HepG2 (cell line): ENCODE results near the gene SYNDIG1. TPM values are rescaled to one million over a fixed set of nuclear protein-coding genes. Genes with fewer than 3 reads are reported as not detected.

Source experiments
- ATAC-seq: fragments of 200-7000 bp; cut with Tn5 transposase; 3 replicates; pipeline ENCODE4 v1.9.1; 2020; ENCODE audit warnings: mild to moderate bottlenecking, moderate library complexity
- BruUV-seq: library from RNA; stranded (reverse); fragments of 400-500 nt; replicated peaks from 2 replicates; lab custom pipeline; 2021; lab: Mats Ljungman, UMichigan
- CTCF ChIA-PET: fragments of 300-600 bp; formaldehyde crosslinking; extraction: SDS; loops from one replicate; lab custom pipeline; 2021; ENCODE audit warnings: low total read pairs, inconsistent platforms, low intra/inter-chr PET ratio; lab: Yijun Ruan, JAX
- POLR2A ChIA-PET: fragments of 350-600 bp; sonication (Branson Sonifier 250); formaldehyde crosslinking; loops from one replicate; lab custom pipeline; 2020; ENCODE audit warnings: antibody characterized with exemption, inconsistent platforms; lab: Yijun Ruan, JAX
- DNase-seq: peaks from one replicate; pipeline ENCODE4 v3.0.0-alpha.2; 2015; ENCODE audit warnings: low spot score
- FAIRE-seq: peaks from 3 replicates; lab custom pipeline; 2011; peaks lifted over from hg19 to GRCh38; lab: Jason Lieb, UNC
- H2AFZ ChIP-seq: one replicate; pipeline ENCODE4 v1.6.1; 2011; ENCODE audit warnings: low read length, inconsistent platforms
- H3K27ac ChIP-seq: fragments of 300-600 bp; 3 replicates; pipeline ENCODE4 v1.8.0; 2011; ENCODE audit warnings: mixed run types, mild to moderate bottlenecking, mixed read lengths, low read length, inconsistent platforms; ENCODE audit not compliant: insufficient read depth; ENCODE audit errors: extremely low read length
- H3K27me3 ChIP-seq, 2 experiments: fragments of 200-600 bp in 1 of 2; 2 replicates in 1 of 2; 3 replicates in 1 of 2; pipeline versions ENCODE4 v1.6.0 to v1.8.0; 2011; ENCODE audit warnings: low read length in 2 of 2, mild to moderate bottlenecking in 2 of 2, moderate library complexity in 2 of 2, inconsistent platforms in 1 of 2; ENCODE audit not compliant: insufficient read depth in 2 of 2, control insufficient read depth in 1 of 2
- H3K36me3 ChIP-seq, 2 experiments: fragments of 200-600 bp in 1 of 2; replicated peaks in 1 of 2; 2 replicates in 1 of 2; 3 replicates in 1 of 2; pipeline versions ENCODE4 v1.5.1 to v1.8.0; 2011; ENCODE audit warnings: low read length in 2 of 2, inconsistent platforms in 1 of 2; ENCODE audit not compliant: insufficient read depth in 2 of 2, control insufficient read depth in 1 of 2
- H3K4me1 ChIP-seq: 2 replicates; pipeline ENCODE4 v1.5.1; 2012; ENCODE audit warnings: low read length, inconsistent platforms; ENCODE audit not compliant: insufficient read depth
- H3K4me2 ChIP-seq: 2 replicates; pipeline ENCODE4 v1.6.0; 2011; ENCODE audit warnings: low read depth, low read length, inconsistent platforms
- H3K4me3 ChIP-seq, 3 experiments: fragments of 200-600 bp in 1 of 3; sonication (generic), shearing (Covaris generic) in 1 of 3; replicated peaks in 1 of 3; 2 replicates each; pipeline ENCODE4 v1.5.1; 2011 to 2016; ENCODE audit warnings: low read length in 3 of 3, inconsistent platforms in 2 of 3, low read depth in 2 of 3, mild to moderate bottlenecking in 2 of 3, control low read depth in 1 of 3, mixed read lengths in 1 of 3; ENCODE audit not compliant: insufficient read depth in 1 of 3
- H3K79me2 ChIP-seq: one replicate; pipeline ENCODE4 v1.6.1; 2011; ENCODE audit warnings: low read length, inconsistent platforms; ENCODE audit not compliant: insufficient read depth
- H3K9ac ChIP-seq: 2 replicates; pipeline ENCODE4 v1.6.0; 2011; ENCODE audit warnings: mild to moderate bottlenecking, low read depth, low read length, inconsistent platforms; ENCODE audit not compliant: insufficient read depth
- H3K9me3 ChIP-seq: 2 replicates; pipeline ENCODE4 v1.5.1; 2012; ENCODE audit warnings: mild to moderate bottlenecking, low read length
- H4K20me1 ChIP-seq: 2 replicates; pipeline ENCODE4 v1.6.0; 2011; ENCODE audit warnings: inconsistent platforms, mild to moderate bottlenecking, low read length, moderate library complexity; ENCODE audit not compliant: insufficient read depth
- FUBP1 ChIP-seq: sonication (generic); formaldehyde crosslinking; IDR thresholded peaks from 2 replicates; pipeline ENCODE4 v1.5.1; 2020; ENCODE audit warnings: missing genetic modification reagents, mild to moderate bottlenecking, borderline replicate concordance
- HNRNPH1 ChIP-seq: fragments of 200-400 bp; formaldehyde crosslinking; optimal IDR thresholded peaks from 2 replicates; pipeline ENCODE3; 2017; ENCODE audit warnings: mild to moderate bottlenecking, low read depth, low read length
- KLF13 ChIP-seq: sonication (generic); formaldehyde crosslinking; IDR thresholded peaks from 2 replicates; pipeline ENCODE4 v1.4.0; 2020; ENCODE audit warnings: mild to moderate bottlenecking, missing genetic modification reagents
- PHF5A ChIP-seq: IDR thresholded peaks from one replicate; pipeline ENCODE4 v1.6.1; 2018; ENCODE audit warnings: low read depth, missing genetic modification reagents; ENCODE audit not compliant: unreplicated experiment
- SMAD3 ChIP-seq: sonication (generic); formaldehyde crosslinking; IDR thresholded peaks from 2 replicates; pipeline ENCODE4 v1.4.0; 2020; ENCODE audit warnings: missing genetic modification reagents
- SNRNP70 ChIP-seq: fragments of 200-400 bp; formaldehyde crosslinking; IDR thresholded peaks from 2 replicates; pipeline ENCODE4 v1.6.1; 2017; ENCODE audit warnings: mild to moderate bottlenecking, low read depth, low read length, moderate library complexity
- SRF ChIP-seq: IDR thresholded peaks from 2 replicates; pipeline ENCODE4 v1.6.1; 2011; ENCODE audit warnings: mild to moderate bottlenecking, low read depth, low read length, moderate library complexity
- SRSF4 ChIP-seq: fragments of 200-400 bp; formaldehyde crosslinking; IDR thresholded peaks from one replicate; pipeline ENCODE4 v1.6.1; 2018; ENCODE audit warnings: mild to moderate bottlenecking, low read depth, low read length, moderate library complexity; ENCODE audit not compliant: poor library complexity, severe bottlenecking
- TFDP2 ChIP-seq: sonication (generic); formaldehyde crosslinking; IDR thresholded peaks from 2 replicates; pipeline ENCODE4 v1.4.0; 2020; ENCODE audit warnings: missing genetic modification reagents
- ZNF451 ChIP-seq: sonication (generic); formaldehyde crosslinking; IDR thresholded peaks from 2 replicates; pipeline ENCODE4 v1.5.0; 2020; ENCODE audit warnings: mild to moderate bottlenecking, missing genetic modification reagents
- ZNF597 ChIP-seq: sonication (generic); formaldehyde crosslinking; IDR thresholded peaks from 2 replicates; pipeline ENCODE4 v1.5.0; 2020; ENCODE audit warnings: missing genetic modification reagents
- WGBS: methylation state at CpG from one replicate; pipeline ENCODE4 v1.1.6; 2017; ENCODE audit warnings: low lambda C conversion rate; 5-methylcytosine and 5-hydroxymethylcytosine counted together
- in situ Hi-C: cut with HindIII; loops from 2 replicates; pipeline ENCODE4 v1.10.0; 2017; ENCODE audit warnings: low pct_unique_long_range_greater_than_20kb; ENCODE audit not compliant: extremely low pct_ligation_motif_present
- intact Hi-C: fragments of 100-400 bp; cut with micrococcal nuclease; formaldehyde crosslinking; loops from one replicate; pipeline ENCODE4 v1.10.0; 2022; ENCODE audit not compliant: unreplicated experiment
- polyA plus RNA-seq, 8 experiments: library from polyadenylated mRNA; depleted of rRNA in 3 of 8; stranded (reverse) in 7 of 8; unstranded in 1 of 8; fragments of >200 nt; fragmentation: Illumina TruSeq in 4 of 8; extraction: Trizol in 4 of 8; gene quantifications; 2 replicates each; pipeline versions ENCODE4 v1.2.1 to v1.2.3, GENCODE V29; 2011 to 2016; ENCODE audit warnings: low read depth in 4 of 8, missing spikeins in 1 of 8, mixed read lengths in 1 of 8; ENCODE audit not compliant: insufficient read depth in 1 of 8
- total RNA-seq, 5 experiments: library from RNA; depleted of rRNA; stranded (reverse); fragments of >200 nt; fragmentation: Illumina TruSeq; extraction: Trizol; gene quantifications; 2 replicates each; pipeline ENCODE4 v1.2.3, GENCODE V29; 2016; ENCODE audit warnings: low read depth in 1 of 5

SYNDIG1 gene
- total and polyA plus RNA-seq, 2 of the 13 experiments (the other 11 are each of a cell fraction or from before 2014, with no cell fraction given), result not detected

GRCh38 chr20:24530131-24530680 is 60.8 kb downstream of the SYNDIG1 start:
- TF ChIP-seq TFDP2, result no peak
- no peak for TF ChIP-seq SRF
- TF ChIP-seq PHF5A (CRISPR knock-in tag), result no peak
- TF ChIP-seq ZNF451 (CRISPR knock-in tag), result no peak
- TF ChIP-seq FUBP1 (CRISPR knock-in tag), result no peak
- no peak for TF ChIP-seq SMAD3
- no peak for TF ChIP-seq SNRNP70
- TF ChIP-seq SRSF4, result no peak
- TF ChIP-seq KLF13 (CRISPR knock-in tag), result no peak
- no peak for TF ChIP-seq HNRNPH1
- no peak for TF ChIP-seq ZNF597 (CRISPR knock-in tag)
- WGBS, result 25% methylated on average over 2 of the region's 2 CpGs
- ChIA-PET CTCF (no interaction called here), POLR2A (no interaction called here)
- Histone ChIP-seq H3K27me3 (peaks cover 0 to 4% of the 10 kb centered on the region in 2 experiments; a peak in 1 of 5 replicates), H3K4me3 (no peak overlapping the region), H3K9me3 (no peaks in the 10 kb centered on the region), H3K4me2 (no peak overlapping the region), H3K79me2 (no peaks in the 10 kb centered on the region), H4K20me1 (no peaks in the 10 kb centered on the region), H3K36me3 (no peaks in the 10 kb centered on the region), H3K4me1 (no peaks in the 10 kb centered on the region), H2AFZ (no peak overlapping the region), H3K9ac (no peak overlapping the region), H3K27ac (no peak overlapping the region)
- ATAC-seq (no peak), FAIRE-seq (no peak), DNase-seq (no peak)
- intact Hi-C loops (no loop called here), in situ Hi-C loops (no loop called here)
- BruUV-seq, result no TSS peak
